Central memory CD8-positive, alpha-beta T cell (primary cell): ENCODE results near the gene ESYT2.
A peak's percentile ranks its signal among the peaks of the same experiment; 100 is the strongest.

Source experiments
- ATAC-seq: fragments of 150-1000 bp; cut with Tn5 transposase; replicated peaks from 2 replicates; pipeline ENCODE4 v1.10.0; 2022; ENCODE audit warnings: mild to moderate bottlenecking, moderate FRiP score, moderate number of reproducible peaks; ENCODE audit not compliant: poor library complexity, severe bottlenecking; ENCODE audit errors: extremely low read depth
- DNase-seq, 2 donors: peaks; one replicate each; pipeline ENCODE4 v3.0.0; 2021; ENCODE audit warnings: low spot score in 2 of 2
- H3K27ac Mint-ChIP-seq: one replicate; pipeline ENCODE4 v1.8.0; 2022; ENCODE audit warnings: low read depth, mild to moderate bottlenecking, moderate library complexity, mixed read lengths
- H3K27me3 Mint-ChIP-seq: one replicate; pipeline ENCODE4 v1.8.0; 2022; ENCODE audit warnings: mixed read lengths
- H3K36me3 Mint-ChIP-seq: one replicate; pipeline ENCODE4 v1.8.0; 2022; ENCODE audit warnings: mild to moderate bottlenecking, moderate library complexity, mixed read lengths; ENCODE audit not compliant: insufficient read depth
- H3K4me1 Mint-ChIP-seq: one replicate; pipeline ENCODE4 v1.8.0; 2022; ENCODE audit warnings: mixed read lengths
- H3K4me3 Mint-ChIP-seq: one replicate; pipeline ENCODE4 v1.8.0; 2022; ENCODE audit warnings: mild to moderate bottlenecking, moderate library complexity, mixed read lengths
- H3K9me3 Mint-ChIP-seq: one replicate; pipeline ENCODE4 v1.8.0; 2022; ENCODE audit warnings: mixed read lengths

ESYT2 gene

DNA sequence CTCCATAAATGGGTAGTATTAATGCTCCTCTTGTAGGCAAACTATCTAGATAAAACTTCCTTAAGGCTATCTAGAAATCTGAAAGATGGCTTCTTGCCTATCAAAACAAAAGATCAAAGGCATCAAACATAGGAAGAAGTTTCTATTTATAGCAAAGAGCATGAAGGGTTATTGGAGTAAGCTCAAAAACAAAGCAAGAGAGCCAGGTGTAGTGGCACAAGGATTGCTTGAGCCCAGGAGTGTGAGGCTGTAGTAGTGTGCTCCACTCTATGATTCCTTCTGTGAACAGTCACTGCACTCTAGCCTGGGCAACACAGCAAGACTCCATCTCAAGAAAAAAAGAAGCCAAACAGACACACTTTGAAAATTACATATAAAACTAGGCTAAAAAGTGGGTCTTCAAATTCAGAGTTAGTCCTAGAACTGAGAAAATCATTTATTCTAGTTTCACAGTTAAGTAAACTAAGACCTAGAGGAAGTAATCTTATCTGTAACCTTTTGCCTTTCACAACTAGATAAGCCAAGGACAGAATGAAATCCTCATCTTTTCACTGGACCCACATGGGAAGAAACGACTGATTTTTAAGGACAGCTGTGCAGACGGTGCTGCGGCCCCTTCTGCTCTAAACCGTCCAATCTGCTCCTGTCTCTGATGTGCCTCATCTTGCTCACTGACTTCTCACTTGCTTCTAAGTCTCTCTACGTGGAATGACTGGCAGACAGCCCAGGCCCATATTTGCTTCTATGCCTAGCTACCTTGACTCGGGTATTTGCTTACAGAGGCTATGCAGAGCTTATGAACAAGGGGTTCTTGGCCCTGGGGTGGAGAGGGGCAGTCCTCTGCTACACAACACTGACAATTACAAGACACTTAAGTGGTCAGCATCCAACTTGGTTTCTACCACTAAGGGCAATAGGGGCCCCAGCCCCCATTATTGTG is 50.0 kb downstream of the ESYT2 start:
- ATAC-seq (no peak), DNase-seq (no peak)
- Mint-ChIP-seq H3K4me3 (no peak overlapping the region), H3K9me3 (no peaks in the 10 kb centered on the region), H3K36me3 (peaks cover 17% of the 10 kb centered on the region), H3K27ac (peak overlapping the region; percentile 4), H3K4me1 (peaks cover 22% of the 10 kb centered on the region), H3K27me3 (no peaks in the 10 kb centered on the region)

DNA sequence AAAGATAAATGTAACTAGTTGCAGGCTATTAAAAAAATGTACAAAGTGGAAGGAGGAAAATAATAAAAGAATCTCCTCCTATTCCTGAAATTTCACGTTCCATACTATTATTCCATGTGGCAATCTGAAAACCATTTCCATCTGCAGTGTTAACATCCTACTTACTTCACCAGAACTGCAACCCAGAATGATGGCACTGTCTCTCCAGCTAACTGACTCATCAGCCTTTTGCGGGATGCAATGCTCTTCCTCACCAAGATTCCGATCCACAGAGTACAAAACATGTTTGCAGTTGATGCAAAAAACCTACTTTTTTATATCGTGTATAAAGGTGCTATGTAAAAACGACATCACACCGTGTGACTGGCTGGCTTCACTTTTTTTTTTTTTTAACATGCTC is 50.8 kb downstream of the ESYT2 start:
- Mint-ChIP-seq H3K4me1 (peaks cover 22% of the 10 kb centered on the region), H3K27me3 (no peaks in the 10 kb centered on the region), H3K4me3 (no peak overlapping the region), H3K27ac (peak overlapping the region; percentile 4), H3K36me3 (peaks cover 17% of the 10 kb centered on the region), H3K9me3 (no peaks in the 10 kb centered on the region)
- ATAC-seq (no peak), DNase-seq (no peak)

DNA sequence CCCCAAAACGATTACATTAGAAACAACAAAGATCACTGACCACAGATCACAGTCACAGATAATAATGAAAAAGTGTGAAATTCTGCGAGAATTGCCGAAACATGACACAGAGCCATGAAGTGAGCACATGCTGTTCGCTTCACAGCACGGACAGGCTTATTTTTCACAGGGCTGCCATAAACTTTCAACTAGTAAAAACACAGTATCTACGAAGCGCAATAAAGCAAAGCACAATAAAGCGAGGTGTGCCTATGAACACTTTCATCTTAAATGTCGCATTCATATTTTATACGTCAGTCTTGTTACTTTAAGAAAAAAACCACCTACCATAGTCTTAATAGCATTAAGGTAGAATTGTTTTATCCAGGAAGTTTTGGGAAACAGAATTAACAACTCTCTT is 51.5 kb downstream of the ESYT2 start:
- peaks cover 22% of the 10 kb centered on the region for H3K36me3 Mint-ChIP-seq
- H3K4me1 Mint-ChIP-seq: peaks cover 22% of the 10 kb centered on the region
- ATAC-seq: no peak
- H3K4me3 Mint-ChIP-seq: no peak overlapping the region
- no peak overlapping the region for H3K27ac Mint-ChIP-seq
- DNase-seq: no peak
- H3K27me3 Mint-ChIP-seq: no peaks in the 10 kb centered on the region
- no peaks in the 10 kb centered on the region for H3K9me3 Mint-ChIP-seq

DNA sequence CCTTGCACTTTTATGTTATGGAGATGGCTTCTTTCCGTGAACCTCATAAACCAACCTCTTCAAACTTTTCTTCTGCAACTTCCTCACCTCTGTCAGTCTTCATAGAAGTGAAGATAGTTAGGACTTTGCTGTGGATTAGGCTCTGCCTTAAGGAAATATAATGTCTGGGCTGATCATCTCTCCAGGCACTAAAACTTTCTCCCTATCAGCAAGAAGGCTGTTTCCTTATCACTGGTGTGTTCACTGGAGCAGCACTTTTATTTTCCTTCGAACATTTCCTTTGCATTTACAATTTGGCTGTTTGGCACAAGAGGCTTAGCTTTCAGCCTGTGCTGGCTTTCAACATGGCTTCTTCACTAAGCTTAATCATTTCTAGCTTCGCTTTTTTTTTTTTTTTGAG is 52.8 kb downstream of the ESYT2 start:
- no peak overlapping the region for H3K4me3 Mint-ChIP-seq
- peaks cover 30% of the 10 kb centered on the region for H3K36me3 Mint-ChIP-seq
- DNase-seq (no peak), ATAC-seq (no peak)
- H3K27me3 Mint-ChIP-seq: no peaks in the 10 kb centered on the region
- H3K9me3 Mint-ChIP-seq: no peaks in the 10 kb centered on the region
- no peak overlapping the region for H3K27ac Mint-ChIP-seq
- H3K4me1 Mint-ChIP-seq: peaks cover 22% of the 10 kb centered on the region

DNA sequence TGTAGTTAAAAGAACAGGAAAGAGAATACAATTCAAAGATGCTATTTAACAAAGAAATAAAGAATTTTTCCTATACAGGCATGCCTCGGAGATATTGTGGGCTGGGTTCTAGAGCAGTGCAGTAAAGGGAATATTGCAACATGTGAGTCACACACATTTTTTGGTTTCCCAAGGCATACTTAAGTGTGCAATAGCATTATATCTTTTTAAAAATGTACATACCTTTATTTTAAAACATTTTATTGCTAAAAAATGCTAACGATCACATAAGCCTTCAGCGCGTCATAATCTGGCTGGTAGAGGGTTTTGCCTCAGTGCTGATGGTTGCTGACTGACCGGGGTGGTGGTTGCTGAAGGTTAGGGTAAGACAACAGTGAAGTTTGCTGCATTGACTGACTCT is 54.4 kb downstream of the ESYT2 start:
- H3K27ac Mint-ChIP-seq: no peak overlapping the region
- no peaks in the 10 kb centered on the region for H3K9me3 Mint-ChIP-seq
- no peaks in the 10 kb centered on the region for H3K27me3 Mint-ChIP-seq
- DNase-seq (no peak), ATAC-seq (no peak)
- H3K4me3 Mint-ChIP-seq: no peak overlapping the region
- peaks cover 32% of the 10 kb centered on the region for H3K36me3 Mint-ChIP-seq
- H3K4me1 Mint-ChIP-seq: peaks cover 22% of the 10 kb centered on the region

DNA sequence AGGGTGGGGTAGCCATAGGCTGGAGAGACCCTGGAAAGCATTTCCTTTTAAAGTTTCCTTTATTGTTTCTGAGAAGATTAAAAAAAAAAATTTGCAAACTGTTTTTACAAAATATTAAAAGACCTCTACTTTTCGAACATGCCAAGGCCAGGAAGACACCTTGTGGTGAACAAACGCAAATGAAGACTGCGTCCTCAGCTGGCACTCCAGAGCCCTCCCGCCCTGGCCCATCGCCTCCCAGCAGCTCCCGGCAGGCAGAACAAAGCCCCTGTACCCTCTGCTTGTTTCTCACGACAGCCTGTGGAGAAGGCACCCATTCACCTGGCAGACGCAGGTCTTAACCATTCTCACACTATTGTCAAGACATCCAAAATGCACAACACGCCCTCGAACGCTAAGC is 56.4 kb downstream of the ESYT2 start:
- Mint-ChIP-seq H3K4me3 (no peak overlapping the region), H3K4me1 (peaks cover 14% of the 10 kb centered on the region), H3K9me3 (no peaks in the 10 kb centered on the region), H3K36me3 (peaks cover 27% of the 10 kb centered on the region), H3K27ac (no peak overlapping the region), H3K27me3 (no peaks in the 10 kb centered on the region)
- ATAC-seq (no peak), DNase-seq (no peak)

DNA sequence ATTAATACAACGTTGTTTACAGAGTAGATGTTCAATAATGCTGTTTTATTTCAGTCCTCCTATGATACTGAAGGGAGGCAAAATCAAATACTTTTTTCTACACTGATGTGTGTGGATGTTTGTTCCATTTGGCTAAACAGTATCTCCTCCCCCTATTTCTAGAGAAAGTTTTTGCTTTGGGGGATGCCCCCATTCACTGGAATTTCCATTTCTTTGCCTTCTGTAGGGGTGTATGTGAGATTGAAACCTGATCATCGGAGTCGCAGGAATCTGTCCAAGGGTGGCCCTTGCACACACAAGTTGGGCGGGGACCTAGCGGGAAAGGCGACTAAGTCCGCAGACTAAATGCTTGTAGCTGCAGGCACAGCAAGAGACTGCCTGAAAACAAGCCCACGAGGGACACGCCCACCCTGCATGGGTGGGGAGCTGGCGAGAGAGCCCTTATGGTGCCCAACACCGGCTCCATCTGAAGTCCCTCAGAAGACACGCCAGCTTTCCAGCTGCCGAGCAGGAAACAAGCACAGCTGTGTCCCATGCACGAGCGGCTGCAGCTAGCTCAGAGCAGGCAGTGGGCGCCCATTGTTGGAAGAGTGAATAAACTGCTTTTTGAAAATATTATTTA is 58.0 kb downstream of the ESYT2 start:
- peaks cover 5% of the 10 kb centered on the region for H3K4me1 Mint-ChIP-seq
- no peak for DNase-seq
- H3K9me3 Mint-ChIP-seq: no peaks in the 10 kb centered on the region
- H3K27me3 Mint-ChIP-seq: no peaks in the 10 kb centered on the region
- ATAC-seq: no peak
- peaks cover 23% of the 10 kb centered on the region for H3K36me3 Mint-ChIP-seq
- no peak overlapping the region for H3K27ac Mint-ChIP-seq
- H3K4me3 Mint-ChIP-seq: no peak overlapping the region

DNA sequence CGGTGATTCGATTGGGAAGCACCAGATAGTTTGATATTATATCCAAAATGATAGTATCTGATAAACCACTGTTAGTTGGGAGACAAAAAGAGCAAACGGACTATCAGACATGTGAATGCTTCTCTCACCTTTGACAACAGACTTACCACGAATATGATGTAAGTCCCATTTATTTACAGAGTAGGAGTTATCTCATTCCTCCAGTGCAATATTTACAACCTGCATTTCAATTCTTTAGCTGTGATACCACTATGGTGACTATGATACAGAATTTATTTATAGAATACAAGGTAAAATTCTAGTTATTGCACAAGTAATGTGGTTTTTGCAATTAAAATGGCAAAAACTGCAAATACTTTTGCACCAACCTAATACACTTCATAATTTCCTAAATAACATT is 61.6 kb downstream of the ESYT2 start:
- ATAC-seq: no peak
- no peaks in the 10 kb centered on the region for H3K9me3 Mint-ChIP-seq
- no peaks in the 10 kb centered on the region for H3K27me3 Mint-ChIP-seq
- DNase-seq: no peak
- no peak overlapping the region for H3K4me3 Mint-ChIP-seq
- H3K27ac Mint-ChIP-seq: no peak overlapping the region
- peaks cover 4% of the 10 kb centered on the region for H3K4me1 Mint-ChIP-seq
- peaks cover 40% of the 10 kb centered on the region for H3K36me3 Mint-ChIP-seq

DNA sequence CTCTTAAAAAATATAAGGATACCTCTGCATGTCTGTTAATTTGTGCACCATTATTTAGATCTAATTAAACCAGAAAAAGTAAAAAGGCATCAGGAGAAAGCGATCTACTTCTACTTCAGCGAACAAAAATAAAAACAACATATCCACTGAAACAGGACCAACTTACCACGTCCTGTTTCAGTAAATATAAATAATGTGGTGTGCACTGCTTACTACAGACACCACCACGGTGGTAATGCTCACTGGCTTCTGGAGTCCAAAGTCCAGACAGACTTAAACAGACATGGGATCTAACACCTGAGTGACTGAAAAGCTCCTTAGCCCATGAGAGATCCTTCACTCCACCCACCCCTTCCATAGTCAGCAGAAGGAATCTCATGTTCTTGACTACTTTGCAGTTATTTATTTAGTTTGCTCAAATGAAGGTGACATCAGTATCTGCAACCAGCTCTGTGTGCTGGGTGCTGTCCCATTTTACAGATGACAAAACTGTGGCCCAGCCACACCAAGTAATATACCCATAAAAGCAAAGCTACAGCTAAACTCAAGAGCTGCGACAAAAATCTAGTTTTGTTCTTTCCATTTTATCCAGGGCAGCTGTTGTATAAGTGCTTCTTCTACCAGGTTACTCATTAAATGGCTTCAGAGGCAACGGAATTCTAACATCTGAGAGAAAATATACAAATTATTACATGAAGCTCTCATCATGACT is 62.6 kb downstream of the ESYT2 start:
- H3K36me3 Mint-ChIP-seq: peaks cover 40% of the 10 kb centered on the region
- H3K4me3 Mint-ChIP-seq: no peak overlapping the region
- H3K27ac Mint-ChIP-seq: no peak overlapping the region
- H3K27me3 Mint-ChIP-seq: no peaks in the 10 kb centered on the region
- H3K4me1 Mint-ChIP-seq: peaks cover 4% of the 10 kb centered on the region
- no peak for DNase-seq
- ATAC-seq: no peak
- H3K9me3 Mint-ChIP-seq: no peaks in the 10 kb centered on the region

DNA sequence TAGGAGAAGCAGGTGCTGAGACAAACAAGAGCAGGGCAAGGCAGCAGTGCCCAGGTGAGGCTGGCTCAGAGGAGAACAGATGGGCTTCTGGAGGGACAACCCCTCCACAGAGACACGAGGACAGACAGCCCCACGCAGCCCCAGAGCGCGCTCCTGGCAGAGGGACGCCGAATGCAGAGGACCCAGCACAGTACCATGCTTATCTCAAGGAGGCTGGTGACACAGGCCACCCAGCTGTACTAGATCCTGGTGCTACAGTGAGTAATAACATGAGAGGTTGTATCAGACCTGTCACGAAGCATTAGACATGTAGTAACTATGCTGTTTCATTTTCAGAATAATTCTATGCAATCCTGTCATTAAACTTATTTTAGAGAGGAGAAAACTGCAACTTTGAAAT is 64.3 kb downstream of the ESYT2 start:
- DNase-seq (no peak), ATAC-seq (no peak)
- Mint-ChIP-seq H3K27ac (peak overlapping the region; percentile 23), H3K4me1 (peaks cover 4% of the 10 kb centered on the region), H3K9me3 (no peaks in the 10 kb centered on the region), H3K27me3 (no peaks in the 10 kb centered on the region), H3K36me3 (peaks cover 50% of the 10 kb centered on the region), H3K4me3 (no peak overlapping the region)

DNA sequence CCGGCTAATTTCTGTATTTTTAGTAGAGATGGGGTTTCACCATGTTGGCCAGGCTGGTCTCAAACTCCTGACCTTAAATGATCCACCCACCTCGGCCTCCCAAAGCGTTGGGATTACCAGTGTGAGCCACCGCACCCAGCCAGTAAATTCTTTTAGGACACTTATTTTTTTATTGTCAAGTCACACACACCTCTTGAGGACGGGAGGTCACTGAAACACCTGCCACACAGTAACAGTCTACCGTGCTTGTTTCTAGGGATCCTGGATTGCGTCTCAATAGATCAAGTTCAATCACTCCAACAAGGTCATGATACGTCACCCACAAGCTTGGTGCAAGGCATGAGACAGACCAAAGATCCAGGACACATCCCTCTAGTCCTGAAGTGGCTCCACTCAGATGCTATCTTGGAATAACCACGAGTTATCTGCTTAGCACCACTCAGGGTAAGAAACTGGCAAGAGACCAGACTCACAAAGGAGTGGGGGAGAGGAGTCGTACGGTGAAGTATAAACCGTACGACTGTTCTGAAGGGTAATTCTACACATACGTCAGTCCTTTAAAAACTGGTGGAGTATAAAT is 65.8 kb downstream of the ESYT2 start:
- Mint-ChIP-seq H3K27me3 (no peaks in the 10 kb centered on the region), H3K4me1 (peaks cover 4% of the 10 kb centered on the region), H3K27ac (no peak overlapping the region), H3K9me3 (no peaks in the 10 kb centered on the region), H3K36me3 (peaks cover 54% of the 10 kb centered on the region), H3K4me3 (no peak overlapping the region)
- DNase-seq (no peak), ATAC-seq (no peak)

DNA sequence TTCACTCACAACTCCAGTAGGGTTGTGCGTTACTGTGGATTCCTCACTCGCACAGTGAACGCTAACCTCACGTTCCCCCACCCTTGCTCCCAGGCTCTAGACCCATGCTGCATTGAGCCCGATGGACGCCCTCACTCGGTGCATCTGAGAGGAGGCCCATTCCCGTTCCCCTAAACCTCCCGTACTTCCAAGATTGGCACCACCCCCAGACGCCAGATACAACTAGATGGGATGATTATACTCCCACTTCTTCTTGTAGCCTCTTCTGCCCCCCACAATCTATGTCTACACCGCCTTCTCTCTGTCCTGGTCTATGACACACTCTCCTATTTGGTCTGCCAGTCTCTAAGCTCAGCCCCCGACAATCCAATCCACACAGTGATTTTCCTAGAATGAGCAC is 67.4 kb downstream of the ESYT2 start:
- ATAC-seq (no peak), DNase-seq (no peak)
- H3K9me3 Mint-ChIP-seq: no peaks in the 10 kb centered on the region
- H3K27me3 Mint-ChIP-seq: no peaks in the 10 kb centered on the region
- no peak overlapping the region for H3K4me3 Mint-ChIP-seq
- H3K36me3 Mint-ChIP-seq: peaks cover 61% of the 10 kb centered on the region
- H3K4me1 Mint-ChIP-seq: peaks cover 4% of the 10 kb centered on the region
- H3K27ac Mint-ChIP-seq: peak overlapping the region; percentile 10
